ENCODE measurements around the gene ZNF213.

The ZNF213 gene

DNA sequence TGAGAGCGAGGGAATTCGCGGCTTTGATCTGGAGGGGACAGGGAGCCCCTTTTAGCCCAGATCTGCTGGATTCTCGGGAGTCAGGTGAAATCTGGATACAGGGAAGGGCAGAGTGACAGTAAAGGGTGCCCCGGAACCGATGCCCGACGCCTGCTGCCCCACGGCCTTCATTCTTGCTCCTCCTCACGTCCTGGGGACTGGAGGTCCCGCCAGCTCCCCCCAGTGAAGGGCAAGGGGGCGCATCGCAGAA, 53.8 kb downstream of the ZNF213 start:
- H3K4me3 ChIP-seq (ENCODE audit: low read length), result 0 out of 2 replicates have a peak overlapping the region, but pooled peaks have one; percentile 12

DNA sequence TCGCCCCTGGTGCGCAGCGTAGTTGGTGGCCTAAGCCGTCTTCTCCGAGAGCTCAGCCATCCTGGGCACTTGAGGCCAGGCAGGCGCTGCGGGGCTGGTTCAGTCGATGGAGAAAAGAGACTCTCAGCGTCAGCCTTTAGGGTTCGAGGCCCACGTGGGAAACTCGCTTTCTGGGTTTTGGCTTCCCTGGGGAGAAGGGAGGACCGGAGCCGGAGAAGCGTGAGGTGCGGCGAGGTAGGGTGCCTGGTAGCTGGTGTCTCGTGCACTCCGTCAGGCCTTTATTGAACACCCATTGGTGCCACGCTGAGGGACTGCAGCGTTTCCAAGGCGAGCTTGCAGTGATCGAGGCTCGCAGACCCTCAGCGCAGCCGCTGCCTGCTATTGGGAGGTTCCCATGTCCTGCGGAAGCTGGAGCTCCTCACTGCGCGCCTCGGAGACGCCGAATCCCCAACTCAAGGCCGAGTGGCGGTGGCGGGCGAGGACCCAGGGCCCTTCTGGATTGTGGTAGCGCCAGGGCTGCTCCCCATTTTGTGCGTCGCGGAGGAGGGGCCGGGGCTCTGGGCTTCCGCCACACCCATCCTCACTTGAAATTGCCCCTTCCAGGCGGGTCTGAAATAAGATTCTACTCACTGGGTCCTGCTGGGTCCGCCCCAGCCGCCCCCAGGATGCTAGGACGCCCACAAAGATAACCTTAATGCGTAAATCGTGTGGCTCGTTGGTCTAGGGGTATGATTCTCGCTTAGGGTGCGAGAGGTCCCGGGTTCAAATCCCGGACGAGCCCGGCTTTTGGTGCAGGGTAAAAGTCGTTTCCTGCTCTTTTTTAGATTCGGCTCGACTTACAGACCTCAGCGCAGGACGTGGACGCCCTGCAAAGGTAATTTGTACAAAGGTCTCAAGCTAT, 54.3 kb downstream of the ZNF213 start:
- Histone ChIP-seq H3K4me1 (ENCODE audit: low read length) (no peaks in the 10 kb centered on the region), H3K27ac (ENCODE audit: low read length) (no peak overlapping the region), H2AFZ (ENCODE audit: low read length) (no peak overlapping the region), H3K4me3 (ENCODE audit: low read length) (peak overlapping the region; percentile 12; the same call in 1 of the 2 replicates), H4K20me1 (ENCODE audit: insufficient read depth, low read length) (no peaks in the 10 kb centered on the region), H3K4me2 (ENCODE audit: low read depth, low read length) (peak overlapping the region; percentile 55; the same call in 1 of the 2 replicates), H3K36me3 (replicated peaks; ENCODE audit: insufficient read depth, low read length) (no peaks in the 10 kb centered on the region), H3K9ac (ENCODE audit: low read length) (no peak overlapping the region), H3K27me3 (replicated peaks; ENCODE audit: insufficient read depth, low read length) (peaks cover 87% of the 10 kb centered on the region), H3K79me2 (ENCODE audit: low read length) (no peaks in the 10 kb centered on the region), H3K9me2 (replicated peaks; ENCODE audit: insufficient read depth, low read length) (no peaks in the 10 kb centered on the region), H3F3A (ENCODE audit: insufficient read depth, low read length) (no peaks in the 10 kb centered on the region), H3K9me3 (replicated peaks; ENCODE audit: insufficient read depth, low read length) (no peaks in the 10 kb centered on the region)
- DNase-seq, result no peak
- TF ChIP-seq EZH2phosphoT487 (IDR thresholded peaks at IDR 0.05; ENCODE audit: low read length) (no peak), EZH2 (optimal IDR thresholded peaks at IDR 0.05; ENCODE audit: low read depth, low read length) (no peak), CTCF (IDR thresholded peaks at IDR 0.05; ENCODE audit: low read length) (no peak)

More for the DNA sequence above, 53.8 kb downstream of the ZNF213 start:
- Histone ChIP-seq H3K4me2 (ENCODE audit: low read depth, low read length) (peak overlapping the region; percentile 24; the same call in 1 of the 2 replicates), H3K36me3 (replicated peaks; ENCODE audit: insufficient read depth, low read length) (no peaks in the 10 kb centered on the region), H3K79me2 (ENCODE audit: low read length) (no peaks in the 10 kb centered on the region), H3K9me2 (replicated peaks; ENCODE audit: insufficient read depth, low read length) (no peaks in the 10 kb centered on the region), H3K27ac (ENCODE audit: low read length) (no peak overlapping the region), H3K9ac (ENCODE audit: low read length) (no peak overlapping the region), H4K20me1 (ENCODE audit: insufficient read depth, low read length) (no peaks in the 10 kb centered on the region), H3F3A (ENCODE audit: insufficient read depth, low read length) (no peaks in the 10 kb centered on the region), H3K4me1 (ENCODE audit: low read length) (no peaks in the 10 kb centered on the region), H2AFZ (ENCODE audit: low read length) (no peak overlapping the region), H3K27me3 (replicated peaks; ENCODE audit: insufficient read depth, low read length) (peaks cover 87% of the 10 kb centered on the region), H3K9me3 (replicated peaks; ENCODE audit: insufficient read depth, low read length) (no peaks in the 10 kb centered on the region)
- DNase-seq, result no peak
- TF ChIP-seq EZH2phosphoT487 (IDR thresholded peaks at IDR 0.05; ENCODE audit: low read length) (no peak), CTCF (IDR thresholded peaks at IDR 0.05; ENCODE audit: low read length) (no peak), EZH2 (optimal IDR thresholded peaks at IDR 0.05; ENCODE audit: low read depth, low read length) (no peak)

GRCh38 chr16:3189869-3190268, 55.0 kb downstream of the ZNF213 start:
- H3K79me2 ChIP-seq (ENCODE audit: low read length), result no peaks in the 10 kb centered on the region
- H3K9ac ChIP-seq (ENCODE audit: low read length), result no peak overlapping the region
- DNase-seq, result no peak
- H3K27ac ChIP-seq (ENCODE audit: low read length), result no peak overlapping the region
- no peaks in the 10 kb centered on the region for H3K9me3 ChIP-seq (replicated peaks; ENCODE audit: insufficient read depth, low read length)
- H2AFZ ChIP-seq (ENCODE audit: low read length), result no peak overlapping the region
- H3K4me2 ChIP-seq (ENCODE audit: low read depth, low read length), result peak overlapping the region; percentile 55; the same call in 1 of the 2 replicates
- H3K4me3 ChIP-seq (ENCODE audit: low read length), result peak overlapping the region; percentile 12; the same call in 1 of the 2 replicates
- H3F3A ChIP-seq (ENCODE audit: insufficient read depth, low read length), result no peaks in the 10 kb centered on the region
- H3K9me2 ChIP-seq (replicated peaks; ENCODE audit: insufficient read depth, low read length), result no peaks in the 10 kb centered on the region
- peaks cover 91% of the 10 kb centered on the region for H3K27me3 ChIP-seq (replicated peaks; ENCODE audit: insufficient read depth, low read length)
- H3K36me3 ChIP-seq (replicated peaks; ENCODE audit: insufficient read depth, low read length), result no peaks in the 10 kb centered on the region
- H4K20me1 ChIP-seq (ENCODE audit: insufficient read depth, low read length), result no peaks in the 10 kb centered on the region
- TF ChIP-seq CTCF (IDR thresholded peaks at IDR 0.05; ENCODE audit: low read length) (no peak), EZH2 (optimal IDR thresholded peaks at IDR 0.05; ENCODE audit: low read depth, low read length) (no peak), EZH2phosphoT487 (IDR thresholded peaks at IDR 0.05; ENCODE audit: low read length) (no peak)
- H3K4me1 ChIP-seq (ENCODE audit: low read length), result no peaks in the 10 kb centered on the region
